Stomach (tissue), 9 donors: Measurements from ENCODE around the gene TWF2. TPM values are rescaled to one million over a fixed set of nuclear protein-coding genes. Genes with fewer than 3 reads are reported as not detected.

ENCODE experiments used
- DNase-seq, 2 donors: peaks; one replicate each; pipeline versions ENCODE4 v3.0.0 to v3.0.0-alpha.2; 2013 to 2019
- H3K27ac ChIP-seq, 5 donors: fragments of 200-600 bp in 4 of 5; sonication (generic) in 4 of 5; one replicate each; pipeline ENCODE4 v1.5.1; 2013 to 2019; ENCODE audit warnings: mild to moderate bottlenecking in 1 of 5, moderate library complexity in 1 of 5
- H3K27me3 ChIP-seq, 3 donors: fragments of 200-600 bp; sonication (generic); one replicate each; pipeline ENCODE4 v1.5.1; 2017 to 2019; ENCODE audit warnings: mixed run types in 1 of 3
- H3K36me3 ChIP-seq, 4 donors: fragments of 200-600 bp; sonication (generic); 1 replicate in 3 of 4; 2 replicates in 1 of 4; pipeline ENCODE4 v1.5.1; 2016 to 2019
- H3K4me1 ChIP-seq, 4 donors: fragments of 200-600 bp; sonication (generic); one replicate each; pipeline ENCODE4 v1.5.1; 2016 to 2019
- H3K4me3 ChIP-seq, 4 donors: fragments of 200-600 bp; sonication (generic) in 3 of 4; one replicate each; pipeline ENCODE4 v1.5.1; 2016 to 2019; ENCODE audit warnings: mild to moderate bottlenecking in 1 of 4
- H3K9me3 ChIP-seq, 4 donors: fragments of 200-600 bp; sonication (generic); one replicate each; pipeline ENCODE4 v1.5.1; 2016 to 2019
- CTCF ChIP-seq, 7 experiments: fragments of 450-650 bp in 4 of 7; fragments of 200-600 bp in 3 of 7; sonication (generic) in 3 of 7; IDR thresholded peaks; one replicate each; pipeline ENCODE4 v1.5.1; 2016 to 2019; ENCODE audit warnings: antibody characterized with exemption in 7 of 7, control low read depth in 2 of 7, mild to moderate bottlenecking in 1 of 7
- EP300 ChIP-seq: sonication (generic); formaldehyde crosslinking; IDR thresholded peaks from one replicate; pipeline ENCODE4 v1.6.1; 2017; ENCODE audit warnings: antibody characterized with exemption
- POLR2A ChIP-seq, 4 donors: fragments of 450-650 bp; IDR thresholded peaks; one replicate each; pipeline ENCODE4 v1.6.1; 2016; ENCODE audit warnings: antibody characterized with exemption in 4 of 4, control low read depth in 2 of 4, mild to moderate bottlenecking in 1 of 4, moderate library complexity in 1 of 4
- POLR2AphosphoS5 ChIP-seq, 3 donors: sonication (generic); formaldehyde crosslinking; IDR thresholded peaks; one replicate each; pipeline ENCODE4 v1.6.1; 2016; ENCODE audit warnings: antibody characterized with exemption in 3 of 3
- WGBS, 5 donors: extraction: QIAGEN DNeasy Blood & Tissue Kit in 3 of 5; methylation state at CpG; one replicate each; pipeline versions ENCODE4 v1.1.5 to v1.1.7; 2013 to 2018; 5-methylcytosine and 5-hydroxymethylcytosine counted together
- intact Hi-C: fragments of 100-400 bp; cut with DNase I; formaldehyde crosslinking; loops from one replicate; pipeline ENCODE4 v1.15.1; 2023; ENCODE audit warnings: low total_unique reads
- polyA plus RNA-seq, 3 donors: library from polyadenylated mRNA; stranded (reverse); fragments of 200-250 nt; gene quantifications; one replicate each; pipeline ENCODE4 v1.2.3, GENCODE V29; 2013
- total RNA-seq, 5 donors: library from RNA; depleted of rRNA; stranded (reverse); fragments of >200 nt; gene quantifications; one replicate each; pipeline versions ENCODE4 v1.1.0 to v1.2.3, GENCODE V29; 2014 to 2016
- donor health status: healthy with polysubstance abuse.
- donor health status: Bipolar disorder and iron deficiency.
- donor health status: healthy.

Gene TWF2
- total and polyA plus RNA-seq, 8 donors, result 18.7 to 237 (median 40.0) TPM

GRCh38 chr3:52195291-52195597 lies 43.7 kb downstream of the TWF2 start:
- DNase-seq, result no peak
- H3K9me3 ChIP-seq, result no peaks in the 10 kb centered on the region
- peaks cover 49 to 74% (median 70%) of the 10 kb centered on the region in 4 donors for H3K4me1 ChIP-seq
- TF ChIP-seq CTCF (IDR thresholded peaks at IDR 0.05) (no peak), POLR2A (IDR thresholded peaks at IDR 0.05) (no peak), POLR2AphosphoS5 (IDR thresholded peaks at IDR 0.05) (no peak), EP300 (no peak)
- intact Hi-C loops, result no loop called here
- no peak overlapping the region for H3K4me3 ChIP-seq
- H3K27me3 ChIP-seq, result no peaks in the 10 kb centered on the region
- 84 to 90% (median 87%) methylated on average over 3 of the region's 3 CpGs for whole genome bisulfite sequencing, 5 donors
- H3K36me3 ChIP-seq, result peaks cover 0 to 11% (median 8%) of the 10 kb centered on the region in 4 donors
- H3K27ac ChIP-seq, result peak overlapping the region in 4 of 5 donors; percentile 87 to 95 (median 92)

GRCh38 chr3:52194485-52195290 lies 44.3 kb downstream of the TWF2 start:
- H3K9me3 ChIP-seq, result no peaks in the 10 kb centered on the region
- no peak for TF ChIP-seq POLR2A (IDR thresholded peaks at IDR 0.05)
- TF ChIP-seq POLR2AphosphoS5 (IDR thresholded peaks at IDR 0.05), result peak in 1 of 3 donors; percentile 31
- no peaks in the 10 kb centered on the region for H3K27me3 ChIP-seq
- WGBS, 5 donors, result 58 to 68% (median 62%) methylated on average over 14 of the region's 14 CpGs
- intact Hi-C loops, result no loop called here
- H3K4me3 ChIP-seq, result no peak overlapping the region
- peaks cover 0 to 5% (median 5%) of the 10 kb centered on the region in 4 donors for H3K36me3 ChIP-seq
- peak overlapping the region in 3 of 5 donors; percentile 2 to 92 (median 92) for H3K27ac ChIP-seq
- H3K4me1 ChIP-seq, result peaks cover 51 to 74% (median 71%) of the 10 kb centered on the region in 4 donors
- DNase-seq, result peak; percentile 79 to 87

GRCh38 chr3:52193065-52193464 lies 45.9 kb downstream of the TWF2 start:
- no peak for TF ChIP-seq EP300
- no peak for TF ChIP-seq POLR2AphosphoS5 (IDR thresholded peaks at IDR 0.05)
- TF ChIP-seq CTCF (IDR thresholded peaks at IDR 0.05), result no peak
- TF ChIP-seq POLR2A (IDR thresholded peaks at IDR 0.05), result no peak
- Histone ChIP-seq H3K9me3 (no peaks in the 10 kb centered on the region), H3K4me1 (peaks cover 46 to 73% (median 67%) of the 10 kb centered on the region in 4 donors), H3K36me3 (no peaks in the 10 kb centered on the region), H3K4me3 (no peak overlapping the region), H3K27me3 (no peaks in the 10 kb centered on the region), H3K27ac (no peak overlapping the region)
- no peak for DNase-seq
- intact Hi-C loops, result no loop called here
- WGBS, 5 donors, result 75 to 91% (median 78%) methylated on average over 13 to 18 of the region's 18 CpGs

- Histone ChIP-seq H3K27me3 (no peaks in the 10 kb centered on the region), H3K36me3 (no peaks in the 10 kb centered on the region), H3K9me3 (no peaks in the 10 kb centered on the region), H3K4me3 (no peak overlapping the region), H3K27ac (peak overlapping the region in 1 of 5 donors; percentile 76), H3K4me1 (peaks cover 34 to 61% (median 54%) of the 10 kb centered on the region in 4 donors)
- DNase-seq, result no peak
- TF ChIP-seq POLR2A (IDR thresholded peaks at IDR 0.05), result no peak
- TF ChIP-seq EP300, result no peak
- intact Hi-C loops, result no loop called here
- WGBS, 5 donors, result 76 to 94% (median 92%) methylated on average over 4 of the region's 4 CpGs
These were observed 47.3 kb downstream of the TWF2 start for GRCh38 chr3:52191663-52192062.

GRCh38 chr3:52190294-52191074 lies 48.5 kb downstream of the TWF2 start:
- intact Hi-C loops, result no loop called here
- no peaks in the 10 kb centered on the region for H3K9me3 ChIP-seq
- peaks cover 25 to 50% (median 45%) of the 10 kb centered on the region in 4 donors for H3K4me1 ChIP-seq
- TF ChIP-seq CTCF (IDR thresholded peaks at IDR 0.05) (no peak), POLR2AphosphoS5 (IDR thresholded peaks at IDR 0.05) (peak in 1 of 3 donors; percentile 51)
- H3K4me3 ChIP-seq, result no peak overlapping the region
- no peaks in the 10 kb centered on the region for H3K36me3 ChIP-seq
- 32 to 57% (median 39%) methylated on average over 7 to 9 of the region's 9 CpGs for WGBS, 5 donors
- peak; percentile 62 to 83 for DNase-seq
- H3K27ac ChIP-seq, result peak overlapping the region; percentile 47 to 80 (median 76)
- no peaks in the 10 kb centered on the region for H3K27me3 ChIP-seq
